CD4-positive, alpha-beta memory T cell (primary cell): Measurements from ENCODE around the gene CHI3L1. TPM values are rescaled to one million over a fixed set of nuclear protein-coding genes. Genes with fewer than 3 reads are reported as not detected.

Experiments
- CTCF ChIA-PET: fragments of 350-600 bp; sonication (Branson Sonifier 250); formaldehyde crosslinking; loops from one replicate; lab custom pipeline; 2021; ENCODE audit warnings: inconsistent platforms; ENCODE audit not compliant: partially characterized antibody; lab: Charles Lee
- POLR2A ChIA-PET: fragments of 350-600 bp; sonication (Branson Sonifier 250); formaldehyde crosslinking; loops from one replicate; lab custom pipeline; 2021; ENCODE audit not compliant: partially characterized antibody; lab: Charles Lee
- DNase-seq, 5 donors: peaks; one replicate each; pipeline versions ENCODE4 v3.0.0 to v3.0.0-alpha.2; 2020 to 2022; ENCODE audit warnings: mixed read lengths in 1 of 5
- H3K27ac ChIP-seq: one replicate; pipeline ENCODE4 v1.7.0; 2013; ENCODE audit warnings: low read depth, low read length
- H3K27me3 ChIP-seq: 2 replicates; pipeline ENCODE4 v1.7.0; 2013; ENCODE audit warnings: mild to moderate bottlenecking, low read length, moderate library complexity; ENCODE audit not compliant: insufficient read depth
- H3K36me3 ChIP-seq: 2 replicates; pipeline ENCODE4 v1.7.0; 2013; ENCODE audit warnings: mild to moderate bottlenecking, low read length, moderate library complexity; ENCODE audit not compliant: insufficient read depth
- H3K4me1 ChIP-seq: 2 replicates; pipeline ENCODE4 v1.7.0; 2013; ENCODE audit warnings: mild to moderate bottlenecking, low read length, moderate library complexity; ENCODE audit not compliant: insufficient read depth
- H3K4me3 ChIP-seq, 2 donors: one replicate each; pipeline ENCODE4 v1.7.0; 2013; ENCODE audit warnings: low read length in 2 of 2, mild to moderate bottlenecking in 1 of 2
- H3K9me3 ChIP-seq, 2 donors: one replicate each; pipeline ENCODE4 v1.7.0; 2013; ENCODE audit warnings: low read length in 2 of 2, control low read depth in 1 of 2; ENCODE audit not compliant: control insufficient read depth in 1 of 2
- H3K27ac Mint-ChIP-seq, 7 donors: one replicate each; pipeline ENCODE4 v1.8.0; 2020 to 2021; ENCODE audit warnings: mixed read lengths in 7 of 7, mild to moderate bottlenecking in 6 of 7, inconsistent platforms in 3 of 7, moderate library complexity in 3 of 7
- H3K27me3 Mint-ChIP-seq, 2 donors: one replicate each; pipeline ENCODE4 v1.8.0; 2020 to 2021; ENCODE audit warnings: mixed read lengths in 2 of 2
- H3K36me3 Mint-ChIP-seq, 2 donors: one replicate each; pipeline ENCODE4 v1.8.0; 2020 to 2021; ENCODE audit warnings: mixed read lengths in 2 of 2, inconsistent platforms in 1 of 2, mild to moderate bottlenecking in 1 of 2
- H3K4me1 Mint-ChIP-seq, 4 donors: one replicate each; pipeline ENCODE4 v1.8.0; 2020 to 2021; ENCODE audit warnings: mixed read lengths in 4 of 4, mild to moderate bottlenecking in 1 of 4
- H3K4me3 Mint-ChIP-seq, 8 donors: one replicate each; pipeline ENCODE4 v1.8.0; 2020 to 2021; ENCODE audit warnings: mixed read lengths in 8 of 8, mild to moderate bottlenecking in 7 of 8, moderate library complexity in 6 of 8, inconsistent platforms in 3 of 8
- H3K9me3 Mint-ChIP-seq, 8 donors: one replicate each; pipeline ENCODE4 v1.8.0; 2020 to 2021; ENCODE audit warnings: mixed read lengths in 8 of 8, mild to moderate bottlenecking in 5 of 8, inconsistent platforms in 3 of 8, moderate library complexity in 1 of 8
- intact Hi-C: fragments of 100-400 bp; cut with micrococcal nuclease; formaldehyde crosslinking; loops from one replicate; pipeline ENCODE4 v1.15.1; 2023
- polyA plus RNA-seq, 2 donors: library from polyadenylated mRNA; unstranded; fragments of 300-500 nt; fragmentation: Illumina TruSeq; gene quantifications; one replicate each; pipeline ENCODE4 v1.2.3, GENCODE V29; 2021
- total RNA-seq, 2 experiments: library from RNA; stranded (reverse); gene quantifications; one replicate each; pipeline ENCODE4 v1.2.3, GENCODE V29; 2021

CHI3L1 gene
- total and polyA plus RNA-seq, 4 experiments from 2014 or later: 5.2 to 5.7 TPM; not detected in 2

GRCh38 chr1:203207751-203208150 lies 21.2 kb upstream of the CHI3L1 start:
- intact Hi-C loops: no loop called here
- DNase-seq: no peak
- CTCF ChIA-PET: no interaction called here

GRCh38 chr1:203206129-203206687 lies 19.7 kb upstream of the CHI3L1 start:
- H3K4me1 Mint-ChIP-seq: no peaks in the 10 kb centered on the region
- H3K4me3 ChIP-seq: no peak overlapping the region
- H3K27ac ChIP-seq: no peak overlapping the region
- H3K4me3 Mint-ChIP-seq: no peak overlapping the region
- H3K9me3 ChIP-seq: no peaks in the 10 kb centered on the region
- no peaks in the 10 kb centered on the region for H3K36me3 ChIP-seq
- H3K9me3 Mint-ChIP-seq: no peaks in the 10 kb centered on the region
- no peak overlapping the region for H3K27ac Mint-ChIP-seq
- intact Hi-C loops: no loop called here
- ChIA-PET POLR2A (interaction anchor here (0.6 kb wide), 1 partner anchor 35 kb away, joined by 3 read pairs; no protein-coding TSS in a partner anchor), CTCF (interaction anchor here (1.1 kb wide), 1 partner anchor 11 kb away, joined by 3 read pairs; no protein-coding TSS in a partner anchor)
- H3K36me3 Mint-ChIP-seq: no peaks in the 10 kb centered on the region
- no peaks in the 10 kb centered on the region for H3K27me3 ChIP-seq
- no peak for DNase-seq
- H3K27me3 Mint-ChIP-seq: peaks cover 14% of the 10 kb centered on the region in 2 donors
- H3K4me1 ChIP-seq: no peaks in the 10 kb centered on the region

More at GRCh38 chr1:203207751-203208150, 21.2 kb upstream of the CHI3L1 start:
- H3K27me3 Mint-ChIP-seq: peaks cover 10 to 11% of the 10 kb centered on the region in 2 donors
- no peak overlapping the region for H3K27ac Mint-ChIP-seq
- H3K4me1 Mint-ChIP-seq: no peaks in the 10 kb centered on the region
- Histone ChIP-seq H3K4me3 (no peak overlapping the region), H3K36me3 (no peaks in the 10 kb centered on the region), H3K4me1 (no peaks in the 10 kb centered on the region), H3K27me3 (no peaks in the 10 kb centered on the region), H3K27ac (no peak overlapping the region), H3K9me3 (no peaks in the 10 kb centered on the region)
- no peak overlapping the region for H3K4me3 Mint-ChIP-seq
- H3K36me3 Mint-ChIP-seq: no peaks in the 10 kb centered on the region
- H3K9me3 Mint-ChIP-seq: no peaks in the 10 kb centered on the region
- POLR2A ChIA-PET: no interaction called here

- H3K4me3 ChIP-seq: no peak overlapping the region
- no peaks in the 10 kb centered on the region for H3K9me3 ChIP-seq
- intact Hi-C loops: no loop called here
- no peak for DNase-seq
- no peaks in the 10 kb centered on the region for H3K36me3 ChIP-seq
- Mint-ChIP-seq H3K27ac (no peak overlapping the region), H3K27me3 (peaks cover 15 to 24% of the 10 kb centered on the region in 2 donors), H3K4me3 (no peak overlapping the region), H3K9me3 (no peaks in the 10 kb centered on the region), H3K4me1 (no peaks in the 10 kb centered on the region), H3K36me3 (no peaks in the 10 kb centered on the region)
- no peaks in the 10 kb centered on the region for H3K27me3 ChIP-seq
- POLR2A ChIA-PET: interaction anchor here (0.6 kb wide), 1 partner anchor 610 kb away, joined by 3 read pairs; no protein-coding TSS in a partner anchor
- no peaks in the 10 kb centered on the region for H3K4me1 ChIP-seq
- no peak overlapping the region for H3K27ac ChIP-seq
- CTCF ChIA-PET: no interaction called here
These were observed 18.3 kb upstream of the CHI3L1 start for GRCh38 chr1:203204756-203205155.

- Mint-ChIP-seq H3K4me1 (no peaks in the 10 kb centered on the region), H3K36me3 (no peaks in the 10 kb centered on the region), H3K9me3 (peaks cover 0 to 2% (median 0%) of the 10 kb centered on the region in 8 donors), H3K27me3 (peaks cover 15 to 27% of the 10 kb centered on the region in 2 donors), H3K4me3 (no peak overlapping the region), H3K27ac (peak overlapping the region in 1 of 7 donors; percentile 77)
- H3K4me3 ChIP-seq: no peak overlapping the region
- ChIA-PET POLR2A (no interaction called here), CTCF (interaction anchor here (1.2 to 1.5 kb wide), 2 partner anchors 11 to 13 kb away, joined by 4 to 8 read pairs; no protein-coding TSS in a partner anchor)
- H3K27me3 ChIP-seq: no peaks in the 10 kb centered on the region
- no peaks in the 10 kb centered on the region for H3K4me1 ChIP-seq
- no peaks in the 10 kb centered on the region for H3K36me3 ChIP-seq
- H3K9me3 ChIP-seq: no peaks in the 10 kb centered on the region
- DNase-seq: no peak
- no peak overlapping the region for H3K27ac ChIP-seq
- intact Hi-C loops: no loop called here
These were observed 16.1 kb upstream of the CHI3L1 start for GRCh38 chr1:203202431-203203245.

- no peak overlapping the region for H3K4me3 Mint-ChIP-seq
- H3K27ac Mint-ChIP-seq: no peak overlapping the region
- H3K27ac ChIP-seq: no peak overlapping the region
- H3K4me1 ChIP-seq: no peaks in the 10 kb centered on the region
- intact Hi-C loops: no loop called here
- H3K36me3 ChIP-seq: no peaks in the 10 kb centered on the region
- no peaks in the 10 kb centered on the region for H3K36me3 Mint-ChIP-seq
- peaks cover 19 to 32% of the 10 kb centered on the region in 2 donors for H3K27me3 Mint-ChIP-seq
- DNase-seq: no peak
- no peak overlapping the region for H3K4me3 ChIP-seq
- no peaks in the 10 kb centered on the region for H3K27me3 ChIP-seq
- H3K9me3 ChIP-seq: no peaks in the 10 kb centered on the region
- H3K4me1 Mint-ChIP-seq: no peaks in the 10 kb centered on the region
- CTCF ChIA-PET: no interaction called here
- POLR2A ChIA-PET: no interaction called here
- peaks cover 0 to 2% (median 0%) of the 10 kb centered on the region in 8 donors for H3K9me3 Mint-ChIP-seq
These were observed 15.2 kb upstream of the CHI3L1 start for GRCh38 chr1:203201516-203202205.

- no peaks in the 10 kb centered on the region for H3K4me1 ChIP-seq
- H3K27me3 Mint-ChIP-seq: peaks cover 17 to 32% of the 10 kb centered on the region in 2 donors
- no peak for DNase-seq
- no peaks in the 10 kb centered on the region for H3K9me3 ChIP-seq
- POLR2A ChIA-PET: no interaction called here
- H3K4me3 ChIP-seq: no peak overlapping the region
- intact Hi-C loops: no loop called here
- H3K9me3 Mint-ChIP-seq: peaks cover 0 to 2% (median 0%) of the 10 kb centered on the region in 8 donors
- no peaks in the 10 kb centered on the region for H3K4me1 Mint-ChIP-seq
- no peaks in the 10 kb centered on the region for H3K36me3 ChIP-seq
- no peak overlapping the region for H3K27ac ChIP-seq
- CTCF ChIA-PET: interaction anchor here (1.4 to 2.2 kb wide), 2 partner anchors 15 to 161 kb away, joined by 3 to 11 read pairs; no protein-coding TSS in a partner anchor
- no peaks in the 10 kb centered on the region for H3K27me3 ChIP-seq
- no peak overlapping the region for H3K27ac Mint-ChIP-seq
- no peaks in the 10 kb centered on the region for H3K36me3 Mint-ChIP-seq
- no peak overlapping the region for H3K4me3 Mint-ChIP-seq
These were observed 14.4 kb upstream of the CHI3L1 start for GRCh38 chr1:203200916-203201315.
